Endothelial cell of umbilical vein (primary cell): ENCODE results near the gene RAC2. TPM values are rescaled to one million over a fixed set of nuclear protein-coding genes. Genes with fewer than 3 reads are reported as not detected.

Experiments used
- BruUV-seq: library from RNA; stranded (reverse); fragments of 400-500 nt; replicated peaks from 2 replicates; lab custom pipeline; 2021; lab: Mats Ljungman, UMichigan
- CTCF ChIA-PET: fragments of 300-600, 350-600 bp; sonication (Branson Sonifier 250); formaldehyde crosslinking; loops from one replicate; lab custom pipeline; 2021; ENCODE audit warnings: antibody characterized with exemption, inconsistent platforms; lab: Charles Lee
- POLR2A ChIA-PET: fragments of 300-600, 350-600 bp; sonication (Branson Sonifier 250); formaldehyde crosslinking; loops from one replicate; lab custom pipeline; 2021; ENCODE audit warnings: antibody characterized with exemption, inconsistent platforms; lab: Charles Lee
- DNase-seq: peaks from one replicate; pipeline ENCODE4 v3.0.0-alpha.2; 2011; ENCODE audit warnings: low read depth, low spot score
- FAIRE-seq: peaks from 2 replicates; lab custom pipeline; 2011; peaks lifted over from hg19 to GRCh38; lab: Jason Lieb, UNC
- H2AFZ ChIP-seq: 2 replicates; pipeline ENCODE4 v1.6.0; 2012; ENCODE audit warnings: low read depth, low read length, control low read depth, inconsistent platforms
- H3K27ac ChIP-seq: 2 replicates; pipeline ENCODE4 v1.5.1; 2011; ENCODE audit warnings: low read depth, mild to moderate bottlenecking, control low read depth, low read length, moderate library complexity; ENCODE audit not compliant: insufficient read depth
- H3K27me3 ChIP-seq, 2 experiments: 2 replicates each; pipeline versions ENCODE4 v1.6.0 to v1.6.1; 2011; ENCODE audit warnings: low read length in 2 of 2, mixed read lengths in 1 of 2; ENCODE audit not compliant: control insufficient read depth in 2 of 2, insufficient read depth in 2 of 2
- H3K36me3 ChIP-seq, 2 experiments: 2 replicates in 1 of 2; 3 replicates in 1 of 2; pipeline ENCODE4 v1.5.1; 2011; ENCODE audit warnings: low read length in 2 of 2, mild to moderate bottlenecking in 1 of 2, moderate library complexity in 1 of 2; ENCODE audit not compliant: control insufficient read depth in 2 of 2, insufficient read depth in 2 of 2; ENCODE audit errors: extremely low read depth in 1 of 2
- H3K4me1 ChIP-seq: 3 replicates; pipeline ENCODE4 v1.5.1; 2011; ENCODE audit warnings: mild to moderate bottlenecking, low read length; ENCODE audit not compliant: control insufficient read depth, insufficient read depth; ENCODE audit errors: extremely low read depth
- H3K4me2 ChIP-seq: 2 replicates; pipeline ENCODE4 v1.6.1; 2011; ENCODE audit warnings: low read length, control low read depth, mixed read lengths; ENCODE audit not compliant: insufficient read depth
- H3K4me3 ChIP-seq, 3 experiments: fragments of 200-600 bp in 1 of 3; sonication (generic), shearing (Covaris generic) in 1 of 3; replicated peaks in 1 of 3; 2 replicates each; pipeline ENCODE4 v1.5.1; 2011 to 2016; ENCODE audit warnings: control low read depth in 3 of 3, low read length in 3 of 3, mild to moderate bottlenecking in 2 of 3, inconsistent platforms in 1 of 3, low read depth in 1 of 3, moderate library complexity in 1 of 3; ENCODE audit not compliant: insufficient read depth in 1 of 3
- H3K79me2 ChIP-seq: 2 replicates; pipeline ENCODE4 v1.6.0; 2012; ENCODE audit warnings: low read length, inconsistent platforms; ENCODE audit not compliant: control insufficient read depth, insufficient read depth
- H3K9ac ChIP-seq: replicated peaks from 2 replicates; pipeline ENCODE3; 2011; ENCODE audit warnings: low read length, control low read depth; ENCODE audit not compliant: insufficient read depth; ENCODE audit errors: extremely low read depth
- H3K9me1 ChIP-seq: replicated peaks from 3 replicates; pipeline ENCODE4 v1.6.0; 2011; ENCODE audit warnings: mild to moderate bottlenecking, low read length; ENCODE audit not compliant: control insufficient read depth, insufficient read depth; ENCODE audit errors: extremely low read depth
- H3K9me3 ChIP-seq: replicated peaks from 2 replicates; pipeline ENCODE4 v1.5.1; 2012; ENCODE audit warnings: low read length, inconsistent platforms; ENCODE audit not compliant: control insufficient read depth, insufficient read depth
- H4K20me1 ChIP-seq: replicated peaks from 2 replicates; pipeline ENCODE3; 2011; ENCODE audit warnings: mild to moderate bottlenecking, low read length; ENCODE audit not compliant: control insufficient read depth, insufficient read depth; ENCODE audit errors: extremely low read depth
- CTCF ChIP-seq, 2 donors: IDR thresholded peaks; 1 replicate in 1 of 2; 2 replicates in 1 of 2; pipeline ENCODE4 v1.5.1; 2011; ENCODE audit warnings: low read length in 2 of 2, mild to moderate bottlenecking in 2 of 2, moderate library complexity in 2 of 2, control low read depth in 1 of 2, inconsistent platforms in 1 of 2, low read depth in 1 of 2; ENCODE audit not compliant: insufficient read depth in 1 of 2; ENCODE audit errors: extremely low read depth in 1 of 2
- EZH2 ChIP-seq: IDR thresholded peaks from 2 replicates; pipeline ENCODE4 v1.6.1; 2012; ENCODE audit warnings: borderline replicate concordance, low read depth, mild to moderate bottlenecking, moderate library complexity, low read length, inconsistent platforms; ENCODE audit not compliant: severe bottlenecking
- FOS ChIP-seq: IDR thresholded peaks from 2 replicates; pipeline ENCODE4 v1.6.1; 2011; ENCODE audit warnings: mild to moderate bottlenecking, low read length, moderate library complexity, borderline replicate concordance; ENCODE audit not compliant: insufficient read depth
- MYC ChIP-seq: IDR thresholded peaks from one replicate; pipeline ENCODE4 v1.6.1; 2011; ENCODE audit warnings: mild to moderate bottlenecking, low read depth, low read length
- POLR2A ChIP-seq: IDR thresholded peaks from 2 replicates; pipeline ENCODE4 v1.6.1; 2012; ENCODE audit warnings: low read depth, mild to moderate bottlenecking, control low read depth, low read length
- dilution Hi-C: fragments of 300-500 bp; cut with MboI; formaldehyde crosslinking; loops from one replicate; pipeline ENCODE4 v1.15.0; 2019; ENCODE audit warnings: low sequenced_read_pairs; ENCODE audit not compliant: extremely low pct_ligation_motif_present
- intact Hi-C: fragments of 100-400 bp; cut with micrococcal nuclease; formaldehyde crosslinking; loops from one replicate; pipeline ENCODE4 v1.10.0; 2022
- polyA plus RNA-seq, 4 experiments: library from polyadenylated mRNA; depleted of rRNA in 3 of 4; stranded (reverse) in 3 of 4; unstranded in 1 of 4; fragments of >200 nt; gene quantifications; 2 replicates each; pipeline versions ENCODE4 v1.2.1 to v1.2.3, GENCODE V29; 2011 to 2012; ENCODE audit warnings: missing spikeins in 1 of 4
- total RNA-seq: library from RNA; stranded (reverse); gene quantifications from 2 replicates; pipeline ENCODE4 v1.2.3, GENCODE V29; 2021

The RAC2 gene
- total and polyA plus RNA-seq, 2 donors (not counting 3 experiments of a cell fraction or from before 2014, with no cell fraction given), result 122 to 181 TPM

DNA sequence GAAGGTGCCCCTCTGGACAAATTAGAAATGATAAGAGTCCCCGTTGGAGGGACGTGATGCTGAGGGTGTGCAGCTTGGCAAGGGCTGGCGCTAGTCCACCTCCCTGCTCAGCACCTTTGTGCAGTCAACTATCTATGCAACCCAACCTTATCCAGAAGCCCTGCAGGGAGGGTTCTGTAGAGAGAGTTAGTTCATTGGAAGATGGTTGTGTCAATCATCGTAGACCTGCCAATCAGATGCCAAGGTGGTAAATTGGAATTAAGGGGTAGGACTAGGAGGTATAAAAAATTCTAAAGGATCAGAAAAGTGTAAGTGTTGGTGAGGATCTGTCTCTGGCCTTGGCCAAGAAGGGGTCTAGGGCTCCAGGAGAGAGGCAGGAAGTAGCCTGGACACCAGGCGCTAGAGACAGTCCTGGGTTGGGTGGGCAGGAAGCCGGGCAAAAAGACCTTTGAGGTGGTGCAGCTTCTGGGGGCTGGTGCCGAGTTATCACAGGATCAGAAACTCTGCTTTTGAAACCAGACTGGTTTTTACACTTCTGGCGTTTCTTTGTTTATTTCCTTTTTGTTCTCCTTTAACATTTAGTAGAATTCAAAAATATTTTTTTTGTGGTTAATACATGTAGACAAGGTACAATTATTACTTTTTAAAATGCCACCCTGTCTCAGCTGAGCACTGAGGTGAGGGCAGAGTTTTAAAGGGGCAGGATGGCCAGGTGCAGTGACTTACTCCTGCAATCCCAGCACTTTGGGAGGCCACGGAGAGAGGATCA lies 57.7 kb downstream of the RAC2 start:
- intact Hi-C loops, result no loop called here

More for the DNA sequence above, 57.7 kb downstream of the RAC2 start:
- Histone ChIP-seq H4K20me1 (no peaks in the 10 kb centered on the region), H3K9me1 (no peaks in the 10 kb centered on the region), H3K4me2 (peak overlapping the region; percentile 54), H3K4me1 (peaks cover 41% of the 10 kb centered on the region), H3K27ac (peak overlapping the region; percentile 80), H3K9me3 (no peaks in the 10 kb centered on the region), H3K27me3 (no peaks in the 10 kb centered on the region), H2AFZ (peak overlapping the region; percentile 72), H3K9ac (peak overlapping the region; percentile 66), H3K79me2 (no peaks in the 10 kb centered on the region), H3K36me3 (no peaks in the 10 kb centered on the region), H3K4me3 (peak overlapping the region in 1 of 3 experiments; percentile 40)
- no TSS peak for BruUV-seq
- ChIA-PET POLR2A (interaction anchor here (1.3 kb wide), 1 partner anchor 11 kb away, joined by 3 read pairs; no protein-coding TSS in a partner anchor), CTCF (interaction anchor here (2.4 to 5.1 kb wide), 2 partner anchors 9 to 12 kb away, joined by 9 to 48 read pairs; no protein-coding TSS in a partner anchor)
- DNase-seq (peak; percentile 85), FAIRE-seq (peak; percentile 89)
- TF ChIP-seq EZH2 (no peak), CTCF (IDR thresholded peaks at IDR 0.05; ENCODE audit: extremely low read depth in 1 of 2, insufficient read depth in 1 of 2, low read depth in 1 of 2, low read length in 2 of 2) (no peak), POLR2A (peak; percentile 16), FOS (no peak), MYC (no peak)
- dilution Hi-C loops, result no loop called here
